Stimulated activated CD8-positive, alpha-beta memory T cell treated with anti-CD3 and anti-CD28 coated beads, Interleukin-12 subunit alpha, Interleukin-12 subunit beta, amount 100 ng/mL, for 24 hours (primary cell): ENCODE data around the gene KIAA1671.
"Not testable (repeated sequence)": the region's sequence is repeated elsewhere in the genome, so short reads cannot be mapped to it uniquely, and the experiment has no call there.

Experiments used
- DNase-seq: peaks from one replicate; pipeline ENCODE4 v3.0.0-alpha.2; 2020; ENCODE audit errors: extremely low read depth

The KIAA1671 gene

DNA sequence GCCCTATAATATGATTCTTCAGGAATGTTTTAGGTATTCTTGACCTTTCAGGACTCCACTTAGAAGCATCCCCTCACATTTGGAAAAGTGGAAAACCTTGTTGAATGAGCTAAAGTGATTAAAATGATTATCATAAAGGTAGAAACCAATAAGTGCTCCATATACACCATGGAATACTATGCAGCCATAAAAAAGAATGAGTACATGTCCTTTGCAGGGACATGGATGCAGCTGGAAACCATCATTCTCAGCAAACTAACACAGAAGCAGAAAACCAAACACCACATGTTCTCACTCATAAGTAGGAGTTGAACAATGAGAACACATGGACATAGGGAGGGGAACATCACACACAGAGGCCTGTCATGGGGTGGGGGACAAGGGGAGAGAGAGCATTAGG is 281.2 kb downstream of the KIAA1671 start:
- not testable (repeated sequence) for DNase-seq

DNA sequence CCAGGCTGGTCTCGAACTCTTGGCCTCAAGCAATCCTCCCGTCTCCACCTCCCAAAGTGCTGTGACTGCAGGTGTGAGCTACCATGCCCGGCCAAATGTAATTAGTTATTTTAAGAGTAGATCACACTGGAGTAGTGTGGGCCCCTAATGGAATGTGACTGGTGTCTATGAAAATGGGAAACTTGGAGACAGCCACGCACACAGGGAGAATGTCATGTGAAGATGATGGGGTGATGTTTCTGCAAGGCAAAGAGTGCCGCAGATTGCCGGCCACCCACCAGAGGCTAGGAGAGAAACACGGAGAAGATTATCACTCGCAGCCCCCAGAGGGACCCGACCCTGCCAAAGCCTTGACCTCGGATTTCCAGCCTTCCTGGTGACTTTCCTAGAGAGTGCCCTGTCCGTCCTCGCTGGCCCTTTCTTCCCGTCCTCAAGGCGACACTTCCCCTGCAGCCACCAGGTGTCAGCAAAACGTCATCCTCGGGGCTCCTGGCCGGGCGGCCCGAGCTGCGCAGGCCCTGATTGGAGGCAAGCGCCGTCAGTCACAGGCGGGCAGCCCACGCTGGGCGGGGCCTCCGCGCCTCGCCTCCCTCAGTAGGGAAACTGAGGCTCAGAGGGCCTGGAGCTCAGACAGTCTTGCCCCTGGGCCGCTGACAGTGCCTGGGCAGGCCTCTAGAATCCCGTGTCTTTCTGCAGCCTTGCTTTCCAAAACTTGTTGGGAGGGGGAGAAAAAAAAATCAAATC is 283.2 kb downstream of the KIAA1671 start:
- peak; percentile 32 for DNase-seq

DNA sequence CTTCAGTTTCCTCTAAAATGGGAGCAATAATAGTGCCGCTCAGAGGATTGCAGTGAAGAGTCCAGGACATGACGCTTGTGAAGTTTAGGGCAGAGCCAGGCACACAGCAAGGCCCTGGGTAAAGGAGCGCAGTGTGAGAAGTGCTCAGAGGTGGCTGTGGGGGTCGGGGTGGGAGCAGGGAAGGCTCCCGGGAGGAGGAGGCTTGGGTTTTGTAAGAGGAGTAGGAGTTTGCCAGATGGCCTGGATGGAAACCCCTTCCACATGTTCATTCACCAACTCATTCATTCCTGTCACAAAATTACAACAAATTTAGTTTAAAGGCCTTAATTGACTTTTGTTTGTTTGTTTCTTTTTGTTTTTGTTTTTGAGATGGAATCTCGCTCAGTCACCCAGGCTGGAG is 283.9 kb downstream of the KIAA1671 start:
- DNase-seq: no peak

GRCh38 chr22:25237503-25237902 is 285.0 kb downstream of the KIAA1671 start:
- no peak for DNase-seq

DNA sequence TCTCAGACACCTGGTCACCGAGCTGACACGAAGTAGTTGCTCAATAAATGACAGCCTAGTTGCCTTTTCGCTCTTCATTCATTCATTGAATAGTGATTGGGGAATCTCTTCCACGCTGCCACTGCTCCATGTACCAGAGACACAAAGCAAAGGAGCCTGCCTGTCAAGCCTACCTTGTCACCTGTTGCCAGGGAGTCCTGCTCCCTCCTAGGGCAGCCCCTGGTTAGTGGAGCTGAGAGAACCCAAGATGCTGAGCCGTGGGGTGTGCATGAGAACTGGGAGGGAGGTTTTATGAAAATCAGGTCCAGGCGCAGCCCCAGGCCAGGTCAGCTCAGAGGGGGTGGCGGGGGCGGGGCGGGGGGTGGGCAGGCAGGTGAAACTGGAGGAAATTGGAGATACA is 285.5 kb downstream of the KIAA1671 start:
- DNase-seq: not testable (repeated sequence)
